ENCODE data around the gene SPP1.

DNA sequence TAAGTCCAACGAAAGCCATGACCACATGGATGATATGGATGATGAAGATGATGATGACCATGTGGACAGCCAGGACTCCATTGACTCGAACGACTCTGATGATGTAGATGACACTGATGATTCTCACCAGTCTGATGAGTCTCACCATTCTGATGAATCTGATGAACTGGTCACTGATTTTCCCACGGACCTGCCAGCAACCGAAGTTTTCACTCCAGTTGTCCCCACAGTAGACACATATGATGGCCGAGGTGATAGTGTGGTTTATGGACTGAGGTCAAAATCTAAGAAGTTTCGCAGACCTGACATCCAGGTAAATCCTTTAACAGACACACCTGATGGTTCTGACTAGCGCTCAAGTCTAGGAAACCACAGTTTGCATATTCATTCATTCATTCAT, 6.0 kb downstream of the SPP1 start:
- TF ChIP-seq ZNF274 (IDR thresholded peaks at IDR 0.05; ENCODE audit: low read depth, low read length), result no peak
- no peak for TF ChIP-seq YY1 (IDR thresholded peaks at IDR 0.05; ENCODE audit: insufficient read depth, insufficient read length)
- TF ChIP-seq SUZ12 (IDR thresholded peaks at IDR 0.05; ENCODE audit: extremely low read depth, insufficient read depth, insufficient read length), result no peak
